Putamen (tissue), 1 donor: ENCODE data around the gene AK1.
"Not testable (repeated sequence)": the region's sequence is repeated elsewhere in the genome, so short reads cannot be mapped to it uniquely, and the experiment has no call there.

Experiments used
- DNase-seq: peaks from one replicate; pipeline ENCODE4 v3.0.0-alpha.2; 2016; ENCODE audit warnings: low spot score

AK1 gene

DNA sequence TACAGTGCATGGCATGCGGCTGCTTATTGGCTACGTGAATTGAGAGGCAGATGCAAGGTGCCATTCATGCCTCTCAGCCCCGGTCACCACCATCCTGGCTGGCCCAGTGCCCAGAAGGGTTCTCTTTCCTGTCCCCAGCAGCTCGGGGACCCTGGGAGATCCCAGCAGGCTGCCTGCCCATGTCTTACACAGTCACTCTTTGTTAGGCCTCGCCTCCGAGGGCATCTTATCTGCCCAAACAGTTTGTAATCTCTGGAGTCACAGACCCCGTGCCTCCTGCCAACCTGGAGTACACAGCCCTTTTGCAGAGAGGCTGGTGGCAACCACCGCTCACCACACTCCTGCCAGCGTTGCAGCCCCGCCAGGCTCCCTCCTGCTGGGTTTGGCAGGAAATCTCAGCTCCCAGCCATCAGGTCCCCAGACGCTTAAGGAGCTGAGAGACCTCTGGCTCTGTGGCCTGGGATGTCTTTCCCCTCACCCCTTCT, 7.0 kb upstream of the AK1 start:
- no peak for DNase-seq

DNA sequence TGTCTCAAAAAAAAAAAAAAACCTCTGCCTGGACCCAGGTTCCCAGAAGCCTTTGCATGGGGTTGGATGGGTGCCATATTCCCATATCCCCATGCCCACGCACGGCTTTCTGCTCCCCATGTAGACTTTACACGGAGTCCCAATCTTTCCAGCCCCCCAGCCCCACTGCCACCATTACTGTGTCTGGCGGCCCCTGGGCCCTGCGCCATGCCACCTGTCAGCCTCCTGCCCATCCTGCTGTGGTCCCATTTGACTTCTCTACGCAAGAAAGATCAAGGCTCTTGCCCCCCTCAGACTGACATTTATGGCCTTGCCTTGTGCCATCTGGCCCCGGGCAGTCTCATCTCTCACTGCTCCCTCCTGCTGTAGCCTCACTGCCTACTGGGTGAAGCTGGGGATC, 6.5 kb upstream of the AK1 start:
- no peak for DNase-seq

DNA sequence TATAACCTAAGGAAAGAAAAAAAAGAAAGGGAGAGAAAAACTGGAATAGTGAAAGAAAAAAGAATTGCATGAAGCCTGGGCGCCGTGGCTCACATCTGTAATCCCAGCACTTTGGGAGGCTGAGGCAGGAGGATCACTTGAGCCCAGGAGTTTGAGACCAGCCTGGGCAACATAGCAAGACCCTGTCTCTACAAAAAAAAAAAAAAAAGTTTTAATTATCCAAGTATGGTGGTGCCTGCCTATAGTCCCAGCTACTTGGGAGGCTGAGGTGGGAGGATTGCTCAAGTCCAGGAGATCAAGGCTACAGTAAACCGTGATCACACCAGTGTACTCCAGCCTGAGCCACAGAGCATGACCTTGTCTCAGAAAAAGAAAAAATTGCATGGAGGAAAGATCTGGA, 4.2 kb upstream of the AK1 start:
- not testable (repeated sequence) for DNase-seq

DNA sequence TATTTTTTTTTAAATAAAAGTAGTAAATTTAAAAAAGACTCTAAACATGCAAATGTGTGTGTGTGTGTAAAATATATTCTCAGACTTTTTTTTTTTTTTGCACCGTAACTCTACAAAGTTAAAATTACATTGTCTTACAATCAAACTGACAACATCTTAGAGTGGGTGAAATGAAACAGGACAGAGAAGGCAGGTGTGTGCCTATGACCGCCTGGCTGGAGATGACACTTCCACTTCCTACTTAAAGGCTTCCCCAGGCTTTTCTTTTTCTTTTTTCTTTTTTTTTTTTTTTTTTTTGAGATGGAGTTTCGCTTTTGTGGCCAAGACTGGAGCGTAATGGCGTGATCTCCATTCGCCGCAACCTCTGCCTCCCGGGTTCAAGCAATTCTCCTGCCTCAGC, 2.7 kb upstream of the AK1 start:
- DNase-seq = no peak

DNA sequence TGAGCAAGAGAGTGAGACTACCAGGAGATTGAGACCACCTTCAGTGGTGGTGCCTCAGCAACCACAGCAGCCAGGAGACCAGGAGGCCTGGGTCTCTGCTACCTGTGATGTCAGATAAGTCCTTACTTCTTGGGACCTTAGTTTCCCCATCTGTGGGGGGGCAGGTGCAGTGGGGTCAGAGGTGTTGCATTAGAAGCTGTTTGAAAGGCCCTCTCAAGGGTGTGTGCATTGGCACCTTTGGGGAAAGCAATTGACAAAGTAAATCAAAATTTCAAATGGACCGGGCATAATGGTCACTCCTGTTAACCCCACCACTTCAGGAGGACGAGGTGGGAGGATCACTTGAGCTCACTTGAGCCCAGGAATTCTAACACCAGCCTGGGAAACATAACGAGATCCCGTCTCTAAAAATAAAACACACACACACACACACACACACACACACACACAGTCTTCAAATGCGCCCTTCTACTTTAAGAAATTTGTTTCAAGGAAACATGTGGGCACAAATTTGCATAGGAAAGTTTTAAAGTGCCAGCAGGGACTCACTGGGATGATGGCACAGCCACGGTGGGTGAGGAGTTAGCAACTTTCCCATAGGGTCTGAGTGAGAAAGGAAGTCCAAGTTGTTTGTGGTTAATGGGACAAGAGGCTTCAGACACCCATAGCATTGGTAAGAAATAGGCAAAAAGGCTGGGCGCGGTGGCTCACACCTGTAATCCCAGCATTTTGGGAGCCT, 1.3 kb upstream of the AK1 start:
- no peak for DNase-seq

DNA sequence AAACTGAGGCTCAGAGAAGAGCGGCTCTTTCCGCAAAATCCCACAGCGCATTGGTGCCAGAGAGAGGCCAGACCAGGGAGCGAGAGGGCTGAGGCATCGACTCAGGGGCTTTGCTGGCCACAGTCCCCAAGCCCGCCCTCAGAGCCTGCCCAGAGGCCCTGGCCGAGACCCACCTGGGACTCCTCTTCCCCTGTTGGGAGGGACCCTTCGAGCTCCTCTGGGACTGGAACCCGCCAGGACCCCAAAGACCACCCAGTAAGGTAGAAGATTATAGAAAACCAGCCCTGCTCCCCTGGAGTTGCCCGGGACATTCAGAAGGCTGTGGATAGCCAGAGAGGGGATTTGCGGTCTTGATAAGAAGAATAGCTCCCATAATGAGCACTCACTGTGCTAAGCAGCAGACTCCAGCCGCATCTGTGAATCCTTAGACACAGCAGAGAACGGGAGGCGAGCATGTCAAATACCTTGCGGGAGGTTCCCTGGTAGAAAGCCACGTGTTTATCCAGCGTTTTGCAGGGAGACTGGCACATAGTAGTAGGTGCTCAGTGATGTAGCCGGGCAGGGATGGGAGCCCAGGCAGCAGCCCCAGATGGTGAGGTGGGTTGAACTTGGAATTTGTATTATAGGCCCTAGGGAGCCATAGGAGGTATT, 651 bp upstream of the AK1 start:
- DNase-seq = no peak

DNA sequence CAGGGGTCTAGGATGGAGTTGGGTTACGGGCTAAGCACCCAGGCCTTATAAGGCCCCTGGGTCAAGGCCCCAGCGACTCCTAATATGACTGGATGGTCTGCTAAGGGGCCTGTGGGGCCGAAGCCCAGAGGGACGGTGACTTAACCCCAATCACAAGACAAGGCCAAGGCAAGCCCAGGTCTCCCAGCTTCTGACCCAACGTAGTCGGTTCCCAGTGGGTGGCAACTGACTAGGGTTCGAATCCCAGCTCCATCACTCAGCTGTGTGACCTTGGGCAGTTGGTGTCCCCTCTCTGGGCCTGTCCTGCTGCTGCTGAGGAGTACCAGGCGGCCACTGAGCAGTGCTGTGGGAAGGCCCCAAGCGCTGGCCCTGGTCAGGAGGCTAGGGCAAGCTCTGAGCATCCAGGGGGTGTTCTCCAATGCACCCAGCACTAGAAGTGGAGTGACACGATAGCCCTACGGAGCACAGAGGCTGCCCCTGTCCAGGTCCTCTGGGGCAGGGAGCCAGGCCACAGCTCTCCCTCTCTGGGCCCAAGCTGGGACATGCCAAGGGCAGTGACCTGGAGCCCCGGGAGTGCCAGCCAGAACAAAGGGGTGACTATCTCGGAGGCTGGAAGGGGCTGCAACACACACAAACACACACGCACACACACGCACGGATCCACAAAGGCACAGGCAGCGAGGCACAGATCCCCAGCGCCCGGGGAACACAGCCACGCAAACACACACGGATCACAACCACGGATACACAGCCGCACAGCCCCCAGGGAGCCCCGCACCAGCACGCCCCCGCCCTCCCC, 512 bp downstream of the AK1 start:
- DNase-seq = no peak

DNA sequence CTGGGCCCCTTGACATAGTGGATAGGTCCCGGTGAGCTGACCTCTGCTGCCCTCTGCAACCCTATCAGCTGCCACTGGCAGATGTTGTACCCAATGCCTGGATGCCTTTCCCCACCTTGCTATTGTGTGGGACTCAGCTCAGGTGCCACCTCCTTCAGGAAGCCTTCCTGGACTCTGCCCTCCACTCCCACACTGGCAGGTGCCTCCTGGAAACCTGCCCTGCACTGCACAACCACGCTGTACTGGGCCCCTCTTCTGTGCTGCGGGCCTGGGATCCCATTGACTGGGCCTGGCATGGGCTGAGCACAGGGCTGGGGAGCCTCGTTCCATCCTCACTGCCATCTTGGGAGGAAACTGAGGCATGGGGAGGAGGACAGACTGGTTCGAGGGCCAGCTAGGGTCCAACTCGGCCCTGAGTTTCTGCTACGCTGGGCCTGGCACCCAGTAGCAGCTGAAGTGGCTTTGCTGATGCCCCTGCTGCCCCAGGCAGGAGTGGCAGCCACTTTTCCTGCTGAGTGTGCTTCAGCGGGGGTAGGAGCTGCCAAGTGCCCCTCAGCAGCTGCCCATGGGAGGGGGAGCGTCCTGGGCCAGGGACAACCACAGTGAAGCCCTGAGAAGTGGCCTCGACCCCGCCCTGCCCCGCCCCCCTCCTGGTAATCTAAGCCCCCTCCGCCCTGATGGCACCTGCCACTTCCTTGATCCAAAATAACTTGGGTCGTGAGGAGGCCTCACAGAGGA, 1.3 kb downstream of the AK1 start:
- no peak for DNase-seq

DNA sequence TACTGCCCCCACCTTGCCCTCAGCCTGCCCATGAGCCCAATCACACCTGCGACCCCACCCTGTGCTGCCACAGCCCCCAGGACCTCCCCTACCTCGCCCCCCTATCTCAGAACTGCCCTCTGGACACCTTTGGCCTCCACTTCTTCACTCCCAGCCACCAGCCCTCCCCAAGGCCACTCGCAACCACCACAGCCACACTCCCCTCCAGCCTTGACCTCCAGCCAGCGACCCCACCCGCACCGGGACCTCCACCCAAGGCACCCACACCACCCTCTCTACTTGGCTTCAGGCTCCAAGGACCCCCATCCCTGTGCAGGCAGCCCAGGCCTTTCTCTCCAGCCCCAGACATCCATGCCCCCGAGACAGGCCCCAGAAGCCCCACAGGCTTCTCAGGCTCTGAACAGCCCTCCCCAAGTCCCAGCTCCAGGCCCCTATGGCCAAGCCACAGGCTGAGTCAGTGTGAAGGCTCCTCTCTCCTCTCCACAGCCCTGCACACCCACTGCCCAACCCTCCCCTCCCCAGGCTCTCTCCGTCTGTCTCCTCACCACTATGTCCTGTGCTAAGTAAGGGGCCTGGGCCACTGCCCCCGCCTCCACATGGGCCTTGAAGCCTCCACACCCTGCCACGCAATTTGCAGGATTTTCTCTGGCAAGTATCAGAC, 2.0 kb downstream of the AK1 start:
- no peak for DNase-seq

DNA sequence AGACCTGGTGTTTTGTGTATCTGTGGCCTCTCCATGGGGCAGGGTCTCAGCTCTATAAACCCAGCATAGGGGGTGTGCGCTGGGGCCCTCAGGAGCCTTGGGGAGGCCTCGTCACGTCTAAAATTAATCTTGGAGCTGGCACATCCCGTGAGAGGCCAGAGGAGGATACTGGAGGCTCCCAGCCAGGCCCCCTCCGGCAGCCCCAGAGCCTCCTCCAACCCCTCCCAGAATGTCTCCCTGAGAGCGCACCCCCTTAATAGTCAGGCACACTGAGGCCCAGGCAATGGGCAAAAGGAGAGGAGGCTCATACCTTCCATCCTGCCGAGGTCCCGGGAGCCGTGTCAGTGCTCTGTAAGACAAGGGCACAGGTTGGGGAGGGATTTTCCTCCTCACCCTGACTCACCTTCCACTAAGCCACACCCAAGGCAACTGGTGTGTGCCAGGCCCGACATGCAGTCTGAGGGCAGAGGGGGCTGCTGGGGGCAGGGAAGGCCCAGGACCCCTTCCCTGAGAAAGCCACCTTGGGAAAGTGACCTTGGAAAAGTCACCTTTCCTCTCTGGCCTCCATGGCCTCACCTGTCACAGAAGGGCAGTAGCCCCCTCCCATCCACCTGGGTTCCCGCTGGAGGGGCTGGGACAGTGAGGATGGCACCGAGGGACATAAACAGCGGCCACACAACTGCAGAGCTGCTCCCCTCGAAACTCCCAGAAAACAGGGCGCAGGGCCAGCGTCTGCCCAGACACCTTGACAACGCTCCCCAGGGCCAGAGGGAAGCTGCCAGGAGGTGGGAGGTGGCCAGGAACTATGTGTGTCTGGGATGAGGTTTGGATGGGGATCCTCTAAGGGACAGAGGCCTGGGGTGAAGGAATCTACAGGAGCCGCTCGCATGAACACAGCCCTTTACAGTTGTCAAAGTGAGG, 2.9 kb downstream of the AK1 start:
- no peak for DNase-seq

DNA sequence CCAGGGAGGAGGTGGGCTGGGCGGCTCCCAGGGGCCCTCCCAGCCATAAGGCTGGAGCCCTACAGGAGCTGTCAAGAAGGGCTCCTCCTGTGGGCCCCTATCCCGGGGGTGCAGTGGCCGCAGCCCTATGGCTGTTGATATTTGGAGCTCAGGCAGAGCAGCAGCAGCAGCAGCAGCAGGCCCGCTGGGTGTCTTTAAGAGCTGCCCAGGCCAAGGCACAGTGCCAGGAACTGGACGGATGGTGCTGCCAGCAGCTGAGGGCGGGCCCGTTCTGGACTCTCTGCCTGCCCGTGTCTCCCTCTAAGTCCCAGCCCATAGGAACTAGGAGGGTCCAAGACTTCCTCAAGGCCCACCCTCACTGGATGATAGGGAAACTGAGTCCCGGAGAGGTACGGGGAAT, 3.6 kb downstream of the AK1 start:
- DNase-seq = peak; percentile 81

DNA sequence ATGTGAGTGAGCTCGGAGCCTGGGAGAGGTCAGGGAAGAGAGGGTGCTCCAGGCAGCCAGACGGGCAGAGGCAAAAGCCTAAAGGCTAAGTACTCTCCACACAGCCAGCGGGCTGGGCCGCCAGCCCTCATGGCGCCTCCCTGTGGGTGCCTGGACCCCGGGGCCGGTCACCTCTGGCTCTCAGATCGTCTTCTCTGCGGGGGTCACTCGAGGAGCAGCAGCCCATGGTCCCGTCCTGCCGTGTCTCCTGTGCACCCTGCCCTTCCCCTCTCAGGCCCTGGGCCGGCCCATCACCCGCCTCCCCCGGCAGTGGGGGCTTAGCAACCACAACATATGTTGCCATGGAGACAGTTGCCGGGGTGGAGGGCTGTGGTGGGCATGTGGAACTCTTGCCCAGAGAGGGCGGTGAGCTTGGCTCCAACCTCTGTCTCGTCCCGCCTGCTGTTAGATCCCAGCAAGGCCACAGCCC, 4.2 kb downstream of the AK1 start:
- DNase-seq = peak; percentile 59

DNA sequence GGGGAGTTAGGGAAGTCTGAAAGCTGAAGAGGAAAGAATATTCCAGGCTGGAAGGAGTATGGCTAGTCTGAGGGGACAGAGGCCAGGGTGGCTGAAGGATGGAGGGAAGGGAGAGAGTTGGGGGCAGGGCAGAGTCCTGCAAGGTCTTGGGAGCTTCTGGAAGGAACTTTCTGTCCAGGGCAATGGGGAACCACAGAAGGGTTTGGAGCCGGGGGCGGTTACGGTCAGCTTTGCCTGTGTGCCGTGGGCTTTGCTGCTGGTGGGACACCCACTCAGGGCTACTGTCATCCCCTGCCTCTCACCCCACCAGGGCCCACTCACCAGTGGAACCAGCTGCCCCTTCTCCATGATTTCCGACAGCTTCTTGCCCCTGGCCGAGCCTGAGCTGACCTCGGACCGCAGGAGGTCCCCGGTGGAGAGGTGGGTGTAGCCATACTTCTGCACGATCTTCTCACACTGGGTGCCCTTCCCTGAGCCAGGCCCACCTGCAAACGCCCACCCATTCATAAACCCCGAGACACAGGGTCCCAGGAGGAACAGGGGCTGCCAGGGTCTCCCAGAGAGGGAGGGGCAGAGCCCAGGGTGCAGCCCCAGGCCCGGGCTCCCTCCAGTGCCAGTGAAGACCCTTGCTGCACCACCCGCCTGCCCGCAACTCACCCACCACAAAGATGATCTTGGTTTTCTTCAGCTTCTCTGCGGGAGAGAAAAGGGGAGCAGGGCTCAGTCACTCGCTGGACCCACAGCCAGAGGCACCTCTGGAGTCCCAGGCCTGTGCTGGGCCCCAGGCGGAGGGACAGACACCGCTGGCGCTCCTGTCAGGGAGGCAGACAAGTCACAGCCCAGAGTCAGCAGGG, 4.9 kb downstream of the AK1 start:
- no peak for DNase-seq

DNA sequence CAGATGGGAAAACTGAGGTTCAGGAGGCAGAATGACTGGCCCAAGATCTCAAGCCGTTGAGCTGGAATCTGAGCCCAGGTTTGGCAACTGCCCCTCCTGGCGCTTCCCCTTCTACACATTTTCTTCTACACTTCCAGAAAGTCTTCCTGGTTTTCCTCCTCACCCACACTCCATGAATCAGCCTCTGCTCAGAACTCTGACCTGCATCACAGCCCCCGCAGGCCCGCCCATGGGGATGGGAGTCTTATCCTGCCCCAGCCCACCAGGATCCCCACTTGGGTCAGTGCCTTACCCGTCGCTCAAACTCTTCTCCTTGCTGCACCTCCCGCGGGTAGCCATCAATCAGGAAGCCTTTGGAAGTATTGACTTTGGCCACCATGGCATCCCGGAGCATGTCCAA, 5.9 kb downstream of the AK1 start:
- no peak for DNase-seq

DNA sequence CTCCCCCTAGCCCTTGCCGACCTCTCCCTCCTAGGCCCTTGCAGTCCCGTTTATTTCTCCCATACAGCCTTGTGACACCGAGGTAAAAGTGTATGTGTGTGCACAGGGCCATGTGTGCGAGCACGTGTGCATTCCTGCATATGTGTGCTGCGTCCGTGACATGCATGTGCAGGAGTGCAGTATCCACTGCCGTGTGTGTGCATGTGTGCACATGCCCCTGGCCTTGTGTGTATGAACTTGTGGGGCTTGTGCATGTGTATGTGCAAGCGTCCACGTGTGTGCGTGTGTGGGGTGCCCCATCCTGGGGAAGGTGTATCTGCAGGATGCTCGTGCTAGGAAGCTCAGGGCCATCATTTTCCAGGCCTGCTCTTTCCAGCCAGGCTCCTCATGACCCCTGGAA, 6.6 kb downstream of the AK1 start:
- DNase-seq = no peak

DNA sequence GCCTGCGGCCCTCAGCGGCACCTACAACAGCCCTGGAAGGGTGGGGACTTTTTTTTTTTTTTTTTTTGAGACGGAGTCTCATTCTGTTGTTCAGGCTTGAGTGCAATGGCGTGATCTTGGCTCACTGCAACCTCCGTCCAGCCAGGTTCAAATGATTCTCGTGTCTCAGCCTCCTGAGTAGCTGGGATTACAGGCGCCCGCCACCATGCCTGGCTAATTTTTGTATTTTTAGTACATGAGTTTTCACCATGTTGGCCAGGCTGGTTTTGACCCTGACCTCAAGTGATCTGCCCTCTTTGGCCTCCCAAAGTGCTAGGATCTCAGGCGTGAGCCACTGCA, 7.4 kb downstream of the AK1 start:
- not testable (repeated sequence) for DNase-seq

DNA sequence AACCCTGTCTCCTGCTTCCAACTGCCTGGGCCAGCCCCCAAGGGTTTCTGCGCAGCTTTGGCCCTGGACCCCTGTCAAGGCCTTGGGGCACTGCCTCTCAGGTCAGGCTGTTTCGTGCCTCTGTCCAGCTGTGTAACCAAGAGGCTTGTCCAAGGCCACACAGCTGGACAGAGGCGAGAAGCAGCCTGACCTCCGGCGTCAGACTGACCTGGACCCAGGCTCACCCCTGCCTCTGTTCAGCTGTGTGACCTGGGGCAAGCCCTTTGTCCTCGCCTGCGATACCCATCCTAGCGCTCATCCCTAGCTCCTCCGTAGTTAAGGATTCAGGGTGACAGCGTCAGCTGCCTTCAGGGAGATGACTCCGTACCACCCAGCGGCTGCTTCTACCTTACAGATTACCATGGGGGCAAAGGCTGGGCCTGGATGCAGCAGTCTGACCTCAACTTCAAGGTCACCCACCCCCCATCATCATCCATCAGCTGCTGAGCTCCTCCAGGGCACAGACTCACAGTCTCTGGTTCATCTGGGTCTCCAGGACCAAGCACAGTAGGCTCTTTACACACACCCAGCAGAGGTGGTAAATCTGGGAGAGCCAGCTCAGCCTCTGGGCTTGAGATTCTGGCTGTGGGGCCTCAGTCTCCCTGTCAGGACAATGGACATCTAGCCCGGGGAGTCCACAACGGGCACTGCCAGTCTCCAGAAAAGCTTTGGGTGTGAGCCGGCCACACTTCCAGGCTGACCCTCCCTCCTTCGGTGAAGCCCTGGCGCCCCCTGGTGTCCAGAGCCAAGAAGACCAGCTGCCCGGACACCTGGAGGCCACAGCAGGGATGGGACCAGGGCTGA, 7.9 kb downstream of the AK1 start:
- DNase-seq = peak; percentile 48

DNA sequence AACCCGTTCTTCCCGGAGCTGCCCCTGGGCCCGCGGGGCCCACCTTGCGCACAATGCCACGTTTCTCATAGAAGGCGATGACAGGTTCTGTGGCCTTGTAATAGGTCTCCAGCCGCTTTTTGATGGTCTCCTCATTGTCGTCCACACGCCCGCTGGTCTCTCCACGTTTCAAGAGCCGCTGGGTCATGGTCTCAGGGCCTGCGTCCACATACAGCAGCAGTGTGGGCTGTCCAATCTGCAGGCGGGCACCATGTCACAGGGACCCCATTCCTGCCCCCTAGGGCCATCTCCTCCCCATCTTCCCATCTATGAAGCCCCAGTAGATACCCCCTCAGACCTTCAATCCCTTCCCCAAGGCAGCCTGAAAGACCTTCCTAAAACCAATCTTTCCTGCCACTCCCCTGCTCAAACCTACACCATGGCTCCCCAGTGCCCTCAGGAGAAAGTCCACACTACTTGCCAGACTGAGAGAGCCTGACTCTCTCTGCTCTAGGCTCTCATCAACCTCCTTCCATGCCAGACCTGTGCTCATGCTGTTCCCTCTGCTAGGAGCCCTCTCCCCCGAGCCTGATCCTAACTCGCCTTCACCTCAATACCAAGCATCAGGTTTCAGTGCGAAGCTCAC, 9.1 kb downstream of the AK1 start:
- DNase-seq = no peak
